K562 (cell line): ENCODE measurements around the gene KBTBD4. TPM values are rescaled to one million over a fixed set of nuclear protein-coding genes. Genes with fewer than 3 reads are reported as not detected.

Source experiments
- CSDE1 ChIP-seq, 2 experiments: fragments of 450-650 bp; IDR thresholded peaks; 2 replicates each; pipeline ENCODE4 v1.6.1; 2016; ENCODE audit warnings: mild to moderate bottlenecking in 1 of 2
- EP400 ChIP-seq: fragments of 450-650 bp; IDR thresholded peaks from 2 replicates; pipeline ENCODE4 v1.6.1; 2017; ENCODE audit warnings: antibody characterized with exemption, mild to moderate bottlenecking, moderate library complexity
- GTF2F1 ChIP-seq: IDR thresholded peaks from 2 replicates; pipeline ENCODE4 v1.6.1; 2011; ENCODE audit warnings: low read depth, low read length, improper control_type of control experiment
- KDM1A ChIP-seq, 2 experiments: fragments of 450-650 bp; IDR thresholded peaks; 2 replicates each; pipeline ENCODE4 v1.6.1; 2016; ENCODE audit warnings: mild to moderate bottlenecking in 2 of 2
- MECOM ChIP-seq: fragments of 250-450 bp; sonication (Bioruptor Pico); IDR thresholded peaks from 2 replicates; pipeline ENCODE4 v1.8.0; 2022; ENCODE audit warnings: inconsistent platforms
- MEF2A ChIP-seq: IDR thresholded peaks from 2 replicates; pipeline ENCODE4 v1.6.1; 2011; ENCODE audit warnings: low read depth, mild to moderate bottlenecking, low read length, moderate library complexity; ENCODE audit not compliant: control insufficient read depth
- NFYB ChIP-seq: IDR thresholded peaks from 2 replicates; pipeline ENCODE4 v1.6.1; 2011; ENCODE audit warnings: mild to moderate bottlenecking, moderate library complexity; ENCODE audit not compliant: insufficient read length; ENCODE audit errors: extremely low read depth
- PML ChIP-seq: IDR thresholded peaks from 2 replicates; pipeline ENCODE4 v1.6.1; 2012; ENCODE audit warnings: low read length, inconsistent platforms
- POLR3G ChIP-seq: IDR thresholded peaks from 2 replicates; pipeline ENCODE4 v1.6.1; 2011; ENCODE audit not compliant: insufficient read length, insufficient replicate concordance; ENCODE audit errors: extremely low read depth
- RUNX1 ChIP-seq: sonication (generic); IDR thresholded peaks from 2 replicates; pipeline ENCODE4 v1.6.1; 2016; ENCODE audit warnings: antibody characterized with exemption, low read depth
- SETDB1 ChIP-seq: IDR thresholded peaks from one replicate; pipeline ENCODE4 v1.6.1; 2012; ENCODE audit warnings: low read length, control low read depth, inconsistent platforms
- SIX5 ChIP-seq, 2 experiments: IDR thresholded peaks; 2 replicates each; pipeline ENCODE4 v1.6.1; 2011; ENCODE audit warnings: low read length in 2 of 2, borderline replicate concordance in 1 of 2, low read depth in 1 of 2, mild to moderate bottlenecking in 1 of 2, moderate library complexity in 1 of 2; ENCODE audit not compliant: insufficient read depth in 1 of 2
- XRCC3 ChIP-seq: fragments of 450-650 bp; IDR thresholded peaks from 2 replicates; pipeline ENCODE4 v1.6.1; 2017; ENCODE audit warnings: mild to moderate bottlenecking, moderate library complexity
- YBX1 ChIP-seq: fragments of 450-650 bp; IDR thresholded peaks from 2 replicates; pipeline ENCODE4 v1.7.1; 2016; ENCODE audit warnings: mild to moderate bottlenecking
- ZNF184 ChIP-seq: sonication (generic); formaldehyde crosslinking; IDR thresholded peaks from 2 replicates; pipeline ENCODE4 v1.5.0; 2020; ENCODE audit warnings: missing genetic modification reagents
- polyA plus RNA-seq, 8 experiments: library from polyadenylated mRNA; depleted of rRNA in 4 of 8; stranded (reverse) in 5 of 8; unstranded in 3 of 8; fragments of >200 nt; fragmentation: Nextera tagmentation in 2 of 8; fragmentation: Illumina TruSeq in 1 of 8; extraction: Ambion mirVana in 2 of 8; extraction: Trizol in 1 of 8; gene quantifications; 2 replicates each; pipeline versions ENCODE4 v1.2.1 to v1.2.3, GENCODE V29; 2011 to 2014; ENCODE audit warnings: inconsistent platforms in 1 of 8, missing spikeins in 1 of 8
- total RNA-seq, 7 experiments: library from RNA; depleted of rRNA in 6 of 7; stranded (reverse); fragments of >200 nt in 6 of 7; fragmentation: Illumina TruSeq in 2 of 7; extraction: Trizol in 2 of 7; gene quantifications; 2 replicates each; pipeline versions ENCODE4 v1.2.1 to v1.2.3, GENCODE V29; 2011 to 2021; ENCODE audit warnings: low replicate concordance in 1 of 7
- TF ChIP-seq, protein P1 (sequence below): fragments of 250-450 bp; sonication (Bioruptor Pico); IDR thresholded peaks from 2 replicates; pipeline ENCODE4 v1.4.0; 2020; ENCODE audit warnings: mild to moderate bottlenecking
- TF ChIP-seq, protein P2 (sequence below): fragments of 450-650 bp; IDR thresholded peaks from 2 replicates; pipeline ENCODE4 v1.6.1; 2017; ENCODE audit warnings: antibody characterized with exemption, mild to moderate bottlenecking
- TF ChIP-seq, protein P3 (sequence below): sonication (generic); formaldehyde crosslinking; IDR thresholded peaks from 2 replicates; pipeline ENCODE4 v1.8.1; 2022; ENCODE audit warnings: missing genetic modification reagents
- TF ChIP-seq, protein P4 (sequence below): fragments of 450-650 bp; formaldehyde crosslinking; IDR thresholded peaks from 2 replicates; pipeline ENCODE4 v1.4.0; 2020; ENCODE audit warnings: mild to moderate bottlenecking, mixed read lengths

KBTBD4 gene
- total and polyA plus RNA-seq, 9 of the 15 experiments (the other 6 are each of a cell fraction or from before 2014, with no cell fraction given) = 7.0 to 33.9 (median 13.3) TPM

DNA sequence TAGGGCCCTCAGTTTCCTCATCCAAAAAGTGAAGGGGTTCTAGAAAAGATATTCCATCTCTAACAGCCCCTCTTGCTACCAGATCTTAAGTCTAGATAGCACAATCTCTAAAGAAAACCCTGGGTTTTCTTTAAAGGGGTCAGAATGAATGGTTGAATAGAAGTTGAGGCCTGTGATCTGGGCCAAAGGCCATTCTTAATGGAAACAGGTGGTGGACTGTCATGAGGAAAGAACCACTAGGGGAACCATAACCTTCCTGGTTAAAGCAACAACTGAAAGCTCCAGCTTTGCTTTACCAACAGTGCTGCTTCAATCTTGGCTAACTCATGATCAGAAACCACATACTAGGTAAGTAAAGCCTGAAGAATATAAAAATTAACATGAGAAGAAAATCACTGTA is 27.7 kb downstream of the KBTBD4 start (continued):
- TF ChIP-seq SIX5 (IDR thresholded peaks at IDR 0.05; ENCODE audit: borderline replicate concordance in 1 of 2, insufficient read depth in 1 of 2, low read depth in 1 of 2, low read length in 2 of 2) (no peak), NFYB (no peak), XRCC3 (no peak), CSDE1 (IDR thresholded peaks at IDR 0.05) (no peak), SETDB1 (no peak), GTF2F1 (no peak), MEF2A (no peak), ZNF184 (CRISPR knock-in tag) (no peak), KDM1A (IDR thresholded peaks at IDR 0.05) (peak in 1 of 2 experiments; percentile 22; a peak in 1 of 4 replicates), PML (0 out of 2 replicates have a peak, but pooled peaks have one; percentile 39), EP400 (peak; percentile 23; the same call in 1 of the 2 replicates), RUNX1 (no peak), MECOM (CRISPR knock-in tag) (no peak), YBX1 (no peak), POLR3G (no peak)
- TF ChIP-seq, protein P1, sequence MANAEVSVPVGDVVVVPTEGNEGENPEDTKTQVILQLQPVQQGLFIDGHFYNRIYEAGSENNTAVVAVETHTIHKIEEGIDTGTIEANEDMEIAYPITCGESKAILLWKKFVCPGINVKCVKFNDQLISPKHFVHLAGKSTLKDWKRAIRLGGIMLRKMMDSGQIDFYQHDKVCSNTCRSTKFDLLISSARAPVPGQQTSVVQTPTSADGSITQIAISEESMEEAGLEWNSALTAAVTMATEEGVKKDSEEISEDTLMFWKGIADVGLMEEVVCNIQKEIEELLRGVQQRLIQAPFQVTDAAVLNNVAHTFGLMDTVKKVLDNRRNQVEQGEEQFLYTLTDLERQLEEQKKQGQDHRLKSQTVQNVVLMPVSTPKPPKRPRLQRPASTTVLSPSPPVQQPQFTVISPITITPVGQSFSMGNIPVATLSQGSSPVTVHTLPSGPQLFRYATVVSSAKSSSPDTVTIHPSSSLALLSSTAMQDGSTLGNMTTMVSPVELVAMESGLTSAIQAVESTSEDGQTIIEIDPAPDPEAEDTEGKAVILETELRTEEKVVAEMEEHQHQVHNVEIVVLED (CRISPR knock-in tag) = no peak
- TF ChIP-seq, protein P2, sequence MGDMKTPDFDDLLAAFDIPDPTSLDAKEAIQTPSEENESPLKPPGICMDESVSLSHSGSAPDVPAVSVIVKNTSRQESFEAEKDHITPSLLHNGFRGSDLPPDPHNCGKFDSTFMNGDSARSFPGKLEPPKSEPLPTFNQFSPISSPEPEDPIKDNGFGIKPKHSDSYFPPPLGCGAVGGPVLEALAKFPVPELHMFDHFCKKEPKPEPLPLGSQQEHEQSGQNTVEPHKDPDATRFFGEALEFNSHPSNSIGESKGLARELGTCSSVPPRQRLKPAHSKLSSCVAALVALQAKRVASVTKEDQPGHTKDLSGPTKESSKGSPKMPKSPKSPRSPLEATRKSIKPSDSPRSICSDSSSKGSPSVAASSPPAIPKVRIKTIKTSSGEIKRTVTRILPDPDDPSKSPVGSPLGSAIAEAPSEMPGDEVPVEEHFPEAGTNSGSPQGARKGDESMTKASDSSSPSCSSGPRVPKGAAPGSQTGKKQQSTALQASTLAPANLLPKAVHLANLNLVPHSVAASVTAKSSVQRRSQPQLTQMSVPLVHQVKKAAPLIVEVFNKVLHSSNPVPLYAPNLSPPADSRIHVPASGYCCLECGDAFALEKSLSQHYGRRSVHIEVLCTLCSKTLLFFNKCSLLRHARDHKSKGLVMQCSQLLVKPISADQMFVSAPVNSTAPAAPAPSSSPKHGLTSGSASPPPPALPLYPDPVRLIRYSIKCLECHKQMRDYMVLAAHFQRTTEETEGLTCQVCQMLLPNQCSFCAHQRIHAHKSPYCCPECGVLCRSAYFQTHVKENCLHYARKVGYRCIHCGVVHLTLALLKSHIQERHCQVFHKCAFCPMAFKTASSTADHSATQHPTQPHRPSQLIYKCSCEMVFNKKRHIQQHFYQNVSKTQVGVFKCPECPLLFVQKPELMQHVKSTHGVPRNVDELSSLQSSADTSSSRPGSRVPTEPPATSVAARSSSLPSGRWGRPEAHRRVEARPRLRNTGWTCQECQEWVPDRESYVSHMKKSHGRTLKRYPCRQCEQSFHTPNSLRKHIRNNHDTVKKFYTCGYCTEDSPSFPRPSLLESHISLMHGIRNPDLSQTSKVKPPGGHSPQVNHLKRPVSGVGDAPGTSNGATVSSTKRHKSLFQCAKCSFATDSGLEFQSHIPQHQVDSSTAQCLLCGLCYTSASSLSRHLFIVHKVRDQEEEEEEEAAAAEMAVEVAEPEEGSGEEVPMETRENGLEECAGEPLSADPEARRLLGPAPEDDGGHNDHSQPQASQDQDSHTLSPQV = 0 out of 2 replicates have a peak, but pooled peaks have one; percentile 25
- TF ChIP-seq, protein P3, sequence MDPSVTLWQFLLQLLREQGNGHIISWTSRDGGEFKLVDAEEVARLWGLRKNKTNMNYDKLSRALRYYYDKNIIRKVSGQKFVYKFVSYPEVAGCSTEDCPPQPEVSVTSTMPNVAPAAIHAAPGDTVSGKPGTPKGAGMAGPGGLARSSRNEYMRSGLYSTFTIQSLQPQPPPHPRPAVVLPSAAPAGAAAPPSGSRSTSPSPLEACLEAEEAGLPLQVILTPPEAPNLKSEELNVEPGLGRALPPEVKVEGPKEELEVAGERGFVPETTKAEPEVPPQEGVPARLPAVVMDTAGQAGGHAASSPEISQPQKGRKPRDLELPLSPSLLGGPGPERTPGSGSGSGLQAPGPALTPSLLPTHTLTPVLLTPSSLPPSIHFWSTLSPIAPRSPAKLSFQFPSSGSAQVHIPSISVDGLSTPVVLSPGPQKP (CRISPR knock-in tag) = no peak
- TF ChIP-seq, protein P4, sequence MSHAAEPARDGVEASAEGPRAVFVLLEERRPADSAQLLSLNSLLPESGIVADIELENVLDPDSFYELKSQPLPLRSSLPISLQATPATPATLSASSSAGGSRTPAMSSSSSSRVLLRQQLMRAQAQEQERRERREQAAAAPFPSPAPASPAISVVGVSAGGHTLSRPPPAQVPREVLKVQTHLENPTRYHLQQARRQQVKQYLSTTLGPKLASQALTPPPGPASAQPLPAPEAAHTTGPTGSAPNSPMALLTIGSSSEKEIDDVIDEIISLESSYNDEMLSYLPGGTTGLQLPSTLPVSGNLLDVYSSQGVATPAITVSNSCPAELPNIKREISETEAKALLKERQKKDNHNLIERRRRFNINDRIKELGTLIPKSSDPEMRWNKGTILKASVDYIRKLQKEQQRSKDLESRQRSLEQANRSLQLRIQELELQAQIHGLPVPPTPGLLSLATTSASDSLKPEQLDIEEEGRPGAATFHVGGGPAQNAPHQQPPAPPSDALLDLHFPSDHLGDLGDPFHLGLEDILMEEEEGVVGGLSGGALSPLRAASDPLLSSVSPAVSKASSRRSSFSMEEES (CRISPR knock-in tag) = no peak
